NK-92 treated with Interleukin-12 subunit alpha and Interleukin-12 subunit beta, amount 100 ng/mL, for 24 hours (cell line): ENCODE measurements around the gene ZNF678.
A peak's percentile ranks its signal among the peaks of the same experiment; 100 is the strongest.

ENCODE experiments used
- DNase-seq: peaks from one replicate; lab custom pipeline; 2025; lab: John Stamatoyannopoulos, UW

The ZNF678 gene

GRCh38 chr1:227563324-227564201 lies at the start of gene ZNF678:
ZNF678 (plus strand) TSS chr1:227563556; CDS start chr1:227650992, 87,436 bp downstream.
- peak; percentile 82 for DNase-seq

GRCh38 chr1:227518876-227519275 lies 44.5 kb upstream of the ZNF678 start:
- no peak for DNase-seq

GRCh38 chr1:227521782-227522181 lies 41.6 kb upstream of the ZNF678 start:
- no peak for DNase-seq

- DNase-seq, result no peak
Measured at GRCh38 chr1:227526524-227526923, 36.8 kb upstream of the ZNF678 start.

- no peak for DNase-seq
Measured at GRCh38 chr1:227532019-227532619, 31.2 kb upstream of the ZNF678 start.

- no peak for DNase-seq
Measured at GRCh38 chr1:227540170-227541098, 22.9 kb upstream of the ZNF678 start.

- DNase-seq, result no peak
Measured at GRCh38 chr1:227541129-227541528, 22.2 kb upstream of the ZNF678 start.

GRCh38 chr1:227541796-227542152 lies 21.6 kb upstream of the ZNF678 start:
- no peak for DNase-seq

- no peak for DNase-seq
Measured at GRCh38 chr1:227542153-227543120, 20.9 kb upstream of the ZNF678 start.

GRCh38 chr1:227543283-227544066 lies 19.9 kb upstream of the ZNF678 start:
- DNase-seq, result no peak

- DNase-seq, result no peak
Measured at GRCh38 chr1:227544067-227545050, 19.0 kb upstream of the ZNF678 start.

- no peak for DNase-seq
Measured at GRCh38 chr1:227545361-227545760, 18.0 kb upstream of the ZNF678 start.

GRCh38 chr1:227546059-227546458 lies 17.3 kb upstream of the ZNF678 start:
- DNase-seq, result no peak

GRCh38 chr1:227546598-227547309 lies 16.6 kb upstream of the ZNF678 start:
- DNase-seq, result no peak

- DNase-seq, result no peak
Measured at GRCh38 chr1:227547310-227548118, 15.8 kb upstream of the ZNF678 start.

- DNase-seq, result no peak
Measured at GRCh38 chr1:227548119-227548397, 15.3 kb upstream of the ZNF678 start.

GRCh38 chr1:227548448-227548847 lies 14.9 kb upstream of the ZNF678 start:
- DNase-seq, result no peak

GRCh38 chr1:227549892-227550291 lies 13.5 kb upstream of the ZNF678 start:
- no peak for DNase-seq
